GM03348 (cell line): ENCODE results near the gene EIF5AL1.
"Not testable (repeated sequence)": the region's sequence is repeated elsewhere in the genome, so short reads cannot be mapped to it uniquely, and the experiment has no call there.

ENCODE experiments used
- DNase-seq: peaks from one replicate; pipeline ENCODE4 v3.0.0; 2012; ENCODE audit warnings: low spot score

The EIF5AL1 gene

GRCh38 chr10:79509306-79509933 lies 2.9 kb upstream of the EIF5AL1 start:
- not testable (repeated sequence) for DNase-seq

DNA sequence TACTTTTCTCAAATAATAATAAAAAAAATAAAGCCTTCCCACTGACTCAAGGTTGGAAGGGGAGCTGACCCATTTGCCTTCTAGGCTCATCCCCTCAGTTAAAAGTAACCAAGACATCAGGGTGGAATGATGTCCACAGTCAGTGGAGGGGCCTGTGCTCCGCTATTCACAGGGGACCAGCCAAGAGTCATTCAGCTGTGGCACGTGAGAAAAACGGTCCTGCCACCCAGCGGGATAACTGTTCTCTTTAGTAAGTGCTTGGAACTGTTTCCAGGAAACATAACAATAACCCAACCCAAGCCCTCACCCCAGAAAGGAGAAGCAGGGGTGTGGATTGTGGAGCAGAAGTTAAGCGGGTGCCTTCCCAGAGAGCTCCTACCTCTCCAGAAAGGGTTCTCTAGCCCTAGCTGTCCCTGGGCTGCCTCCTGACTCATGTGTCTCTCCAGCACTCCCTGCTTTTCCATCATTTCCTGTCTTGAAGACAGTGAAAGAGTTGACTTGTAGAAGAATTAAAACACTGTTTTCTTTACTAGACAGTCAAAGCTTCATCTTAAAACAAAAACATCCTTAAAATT lies 2.3 kb upstream of the EIF5AL1 start:
- DNase-seq = not testable (repeated sequence)

DNA sequence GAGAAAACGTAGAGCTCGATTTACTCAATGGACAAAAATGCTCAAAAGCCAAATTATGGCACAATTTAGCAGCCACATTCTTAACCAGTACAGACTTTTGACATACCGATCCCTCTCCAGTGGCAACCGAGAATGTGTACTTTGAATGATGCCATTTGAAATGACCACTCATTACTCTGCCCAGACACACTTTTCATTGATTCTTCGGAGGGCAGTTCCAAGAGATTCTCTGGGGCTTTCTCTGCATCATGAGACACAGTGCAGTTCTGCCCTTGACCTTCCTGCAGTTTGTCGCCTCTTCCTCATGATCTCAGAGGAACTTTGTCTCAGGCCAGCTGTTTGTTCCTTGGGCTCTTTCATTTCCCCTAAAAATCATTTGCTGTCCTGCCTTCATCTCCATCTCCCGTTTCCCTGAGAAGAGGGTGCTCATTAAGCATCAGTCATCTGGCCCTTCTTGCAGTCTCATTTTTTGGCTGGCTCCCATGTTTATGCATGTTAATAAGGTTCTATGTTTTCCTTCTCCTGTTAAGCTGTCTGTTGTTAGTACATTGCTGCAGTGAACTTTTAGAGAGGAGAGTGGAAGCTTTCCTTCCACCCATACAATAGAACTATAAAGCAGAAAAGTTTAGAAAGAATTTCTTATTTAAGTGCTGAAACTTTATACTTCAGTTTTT lies 4.3 kb downstream of the EIF5AL1 start:
- not testable (repeated sequence) for DNase-seq

GRCh38 chr10:79517567-79517966 lies 5.2 kb downstream of the EIF5AL1 start:
- not testable (repeated sequence) for DNase-seq

DNA sequence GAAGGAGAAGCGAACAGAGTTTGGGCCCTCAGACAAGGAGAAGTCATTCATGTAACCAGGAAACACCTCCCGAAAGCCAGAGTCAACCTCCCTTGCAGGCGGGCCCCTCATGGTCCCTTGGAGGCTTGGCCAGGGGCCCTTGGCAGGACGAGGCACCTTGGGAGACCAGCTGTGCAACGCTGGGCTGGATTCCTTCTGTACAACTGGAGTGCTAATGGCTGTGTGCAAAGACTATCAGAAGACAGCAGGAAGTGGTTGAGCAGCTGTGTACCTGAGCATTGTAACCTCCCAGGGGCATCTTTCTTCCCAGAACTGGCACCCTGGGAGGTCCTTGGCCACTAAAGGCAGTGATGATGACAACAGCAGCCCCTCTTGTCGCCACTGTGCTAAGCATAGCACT lies 9.4 kb downstream of the EIF5AL1 start:
- DNase-seq = not testable (repeated sequence)

GRCh38 chr10:79522464-79522863 lies 10.1 kb downstream of the EIF5AL1 start:
- not testable (repeated sequence) for DNase-seq

DNA sequence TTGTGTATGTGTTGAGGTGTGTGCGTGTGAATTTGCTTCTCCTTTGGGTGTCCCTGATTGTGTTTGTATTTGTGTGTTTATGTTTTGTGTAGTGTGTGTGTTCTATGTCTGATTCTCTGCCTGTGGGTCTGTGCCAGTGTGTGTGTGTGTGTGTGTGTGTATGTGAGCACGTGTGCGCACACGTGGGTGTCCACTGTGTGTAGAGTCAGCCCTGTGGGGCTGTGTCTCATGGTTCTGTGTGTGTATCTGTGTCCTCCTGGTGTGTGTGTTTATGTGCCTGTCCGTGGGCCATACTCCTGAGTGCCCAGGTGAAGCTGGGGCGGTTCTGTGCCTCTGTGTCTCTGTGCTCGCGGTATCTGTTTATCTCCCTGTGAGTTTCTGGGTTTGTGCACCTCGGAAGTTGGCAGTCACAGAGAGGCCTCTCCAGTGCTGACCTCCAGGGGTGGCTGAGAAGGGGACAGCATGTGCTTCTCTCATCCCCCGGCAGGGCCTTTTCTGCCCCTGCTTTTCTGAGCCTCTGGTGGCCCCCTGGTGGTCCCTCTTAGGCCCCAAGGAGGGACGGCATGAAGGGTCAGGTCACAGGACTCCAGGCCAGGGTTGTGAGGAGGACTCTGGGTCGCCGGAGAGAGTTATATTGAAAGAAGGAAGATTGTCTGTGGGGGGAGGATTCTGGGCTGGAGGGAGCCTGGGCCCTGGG lies 11.0 kb downstream of the EIF5AL1 start:
- DNase-seq = not testable (repeated sequence)

DNA sequence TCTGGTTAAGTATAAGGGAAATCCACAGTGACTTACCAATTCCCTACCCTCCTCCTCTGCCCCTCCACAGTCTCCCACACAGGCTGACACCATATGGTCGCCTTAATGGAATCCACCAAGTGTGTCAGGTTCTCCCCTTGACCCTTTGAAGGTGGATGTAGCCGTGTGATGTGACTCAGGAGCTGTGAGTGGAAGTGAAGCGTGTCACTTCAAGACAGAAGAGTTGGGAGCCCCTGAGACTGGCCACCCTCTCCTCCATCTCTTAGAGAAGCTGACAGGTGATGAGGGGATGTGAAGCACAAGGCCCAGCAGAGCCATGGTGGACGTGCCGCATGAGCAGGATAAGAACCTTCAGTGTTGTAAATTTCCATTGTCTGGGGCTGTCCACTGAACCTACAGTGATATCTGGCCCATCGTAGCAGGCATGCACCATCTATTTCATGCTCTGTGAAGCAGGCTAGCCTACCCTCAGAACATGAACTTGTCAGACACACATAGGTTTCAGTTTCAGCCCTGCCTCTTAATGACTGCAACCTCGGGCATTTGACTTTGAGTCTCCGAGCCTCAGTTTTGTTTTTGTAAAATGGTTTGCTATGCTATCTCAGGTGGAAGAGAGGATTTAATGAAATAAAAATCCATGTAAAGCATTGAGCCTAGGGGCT lies 12.8 kb downstream of the EIF5AL1 start:
- DNase-seq = not testable (repeated sequence)

GRCh38 chr10:79528261-79528660 lies 15.9 kb downstream of the EIF5AL1 start:
- not testable (repeated sequence) for DNase-seq

- DNase-seq = not testable (repeated sequence)
These were observed 21.0 kb downstream of the EIF5AL1 start for GRCh38 chr10:79533142-79533902.

DNA sequence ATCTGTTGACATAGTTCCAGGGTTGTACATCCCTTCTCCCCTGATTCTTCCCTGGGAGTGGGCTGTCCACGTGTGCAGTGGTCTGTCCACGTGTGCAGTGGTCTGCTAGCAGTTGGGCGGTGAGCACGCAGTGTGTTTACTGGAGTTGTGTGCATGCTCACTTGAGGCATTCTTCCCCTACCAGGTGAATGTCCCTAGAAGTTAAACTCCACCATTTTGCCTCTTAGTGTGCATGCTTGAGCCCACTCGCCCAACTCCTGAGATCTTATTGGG lies 21.5 kb downstream of the EIF5AL1 start:
- not testable (repeated sequence) for DNase-seq

DNA sequence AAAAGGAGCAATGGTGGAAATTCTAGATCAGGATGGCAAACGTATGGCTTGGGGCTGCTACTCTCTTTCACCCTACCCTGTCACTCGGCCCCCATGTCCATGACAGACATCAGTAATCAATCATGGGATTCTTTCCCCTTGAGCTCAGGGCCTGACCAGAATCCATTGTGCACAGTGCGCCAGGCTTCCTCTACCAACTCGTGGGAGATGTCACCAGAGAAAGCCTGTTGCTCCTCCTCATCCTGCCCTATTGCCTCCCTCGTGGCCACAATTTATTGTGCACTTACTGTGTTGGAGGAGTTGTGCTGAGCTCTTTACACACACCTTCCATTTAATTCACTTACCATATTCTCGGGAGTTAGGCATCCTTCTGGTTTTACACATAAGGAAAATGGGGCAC lies 26.0 kb downstream of the EIF5AL1 start:
- not testable (repeated sequence) for DNase-seq

GRCh38 chr10:79540930-79541329 lies 28.6 kb downstream of the EIF5AL1 start:
- DNase-seq = not testable (repeated sequence)

DNA sequence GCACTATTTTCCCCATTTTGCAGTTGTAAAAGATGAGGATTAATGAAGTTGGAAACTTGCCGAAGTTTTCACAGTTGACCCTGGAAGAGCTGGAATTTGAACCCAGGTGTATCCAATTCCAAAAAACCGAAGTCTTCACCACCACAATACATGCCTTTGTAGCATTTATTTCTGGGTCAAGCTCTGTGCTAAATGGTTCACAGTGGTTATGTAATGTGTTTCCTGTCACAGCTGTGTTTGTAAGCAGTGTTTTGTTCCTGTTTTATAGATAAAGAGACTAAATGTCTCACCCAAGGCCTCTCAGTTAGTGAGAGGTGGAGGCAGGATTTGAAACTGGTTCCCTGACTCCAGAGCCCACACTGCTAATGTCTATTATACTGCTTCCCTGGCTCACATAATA lies 30.3 kb downstream of the EIF5AL1 start:
- no peak for DNase-seq

GRCh38 chr10:79544408-79544807 lies 32.1 kb downstream of the EIF5AL1 start:
- DNase-seq = not testable (repeated sequence)

- not testable (repeated sequence) for DNase-seq
These were observed 32.8 kb downstream of the EIF5AL1 start for GRCh38 chr10:79544926-79545659.

- DNase-seq = not testable (repeated sequence)
These were observed 34.8 kb downstream of the EIF5AL1 start for GRCh38 chr10:79547128-79547527.

- no peak for DNase-seq
These were observed 35.6 kb downstream of the EIF5AL1 start for GRCh38 chr10:79547973-79548372.

GRCh38 chr10:79552143-79552542 lies 39.8 kb downstream of the EIF5AL1 start:
- DNase-seq = no peak

- no peak for DNase-seq
These were observed 43.3 kb downstream of the EIF5AL1 start for GRCh38 chr10:79555354-79556309.
